Lower lobe of right lung (tissue), 2 donors: ENCODE results near the gene WIPI1. TPM values are rescaled to one million over a fixed set of nuclear protein-coding genes. Genes with fewer than 3 reads are reported as not detected.

ENCODE experiments used
- ATAC-seq, 2 donors: fragments of 200-7000 bp; cut with Tn5 transposase; one replicate each; pipeline ENCODE4 v1.9.1; 2020 to 2022; ENCODE audit warnings: mild to moderate bottlenecking in 2 of 2, moderate library complexity in 2 of 2
- DNase-seq: peaks from one replicate; pipeline ENCODE4 v3.0.0-alpha.2; 2020
- H3K27ac ChIP-seq: fragments of 200-600 bp; one replicate; pipeline ENCODE4 v1.8.0; 2022
- H3K27me3 ChIP-seq: fragments of 200-600 bp; one replicate; pipeline ENCODE4 v1.8.0; 2022; ENCODE audit warnings: low read depth
- H3K36me3 ChIP-seq: fragments of 200-600 bp; one replicate; pipeline ENCODE4 v1.8.0; 2022; ENCODE audit warnings: mild to moderate bottlenecking
- H3K4me1 ChIP-seq: fragments of 200-600 bp; one replicate; pipeline ENCODE4 v1.8.0; 2022
- H3K4me3 ChIP-seq: fragments of 200-600 bp; one replicate; pipeline ENCODE4 v1.8.0; 2022; ENCODE audit warnings: mild to moderate bottlenecking
- H3K9me3 ChIP-seq: fragments of 200-600 bp; one replicate; pipeline ENCODE4 v1.8.0; 2022
- CTCF ChIP-seq: fragments of 200-600 bp; IDR thresholded peaks from one replicate; pipeline ENCODE4 v1.8.0; 2022; ENCODE audit warnings: antibody characterized with exemption, mild to moderate bottlenecking
- intact Hi-C: fragments of 100-400 bp; cut with DNase I; formaldehyde crosslinking; loops from one replicate; pipeline ENCODE4 v1.11.0; 2022
- total RNA-seq: library from RNA; stranded (reverse); fragmentation: NEBNext Ultra II Directional; extraction: Animal tissue kit (Norgen Biotek cat#: 25700); gene quantifications from one replicate; pipeline ENCODE4 v1.2.1, GENCODE V29; 2021
- donor health status: DM: no; HTN: yes; CAD: no; lungs with severe emphysema.

Gene WIPI1
- total RNA-seq, 1 donor from 2014 or later: 37.5 TPM

- Histone ChIP-seq H3K4me3 (no peak overlapping the region), H3K9me3 (no peaks in the 10 kb centered on the region), H3K27ac (peak overlapping the region; percentile 72), H3K4me1 (peaks cover 43% of the 10 kb centered on the region), H3K27me3 (no peaks in the 10 kb centered on the region), H3K36me3 (no peaks in the 10 kb centered on the region)
- no peak for TF ChIP-seq CTCF
- intact Hi-C loops: no loop called here
- peak; percentile 57 for DNase-seq
- peak; percentile 60 to 71 for ATAC-seq
Measured at GRCh38 chr17:68383443-68384321, 73.6 kb downstream of the WIPI1 start.

GRCh38 chr17:68383120-68383442, 74.2 kb downstream of the WIPI1 start:
- DNase-seq (no peak), ATAC-seq (no peak)
- Histone ChIP-seq H3K36me3 (no peaks in the 10 kb centered on the region), H3K27ac (peak overlapping the region; percentile 72), H3K4me3 (no peak overlapping the region), H3K9me3 (no peaks in the 10 kb centered on the region), H3K4me1 (peaks cover 49% of the 10 kb centered on the region), H3K27me3 (no peaks in the 10 kb centered on the region)
- intact Hi-C loops: no loop called here
- no peak for TF ChIP-seq CTCF

GRCh38 chr17:68382582-68383085, 74.7 kb downstream of the WIPI1 start:
- peaks cover 54% of the 10 kb centered on the region for H3K4me1 ChIP-seq

GRCh38 chr17:68381076-68381900, 76.0 kb downstream of the WIPI1 start:
- no peak for ATAC-seq
- Histone ChIP-seq H3K36me3 (no peaks in the 10 kb centered on the region), H3K27me3 (no peaks in the 10 kb centered on the region), H3K27ac (peak overlapping the region; percentile 44), H3K9me3 (no peaks in the 10 kb centered on the region), H3K4me3 (no peak overlapping the region), H3K4me1 (peaks cover 60% of the 10 kb centered on the region)
- peak; percentile 75 for DNase-seq
- intact Hi-C loops: no loop called here
- no peak for TF ChIP-seq CTCF

More at GRCh38 chr17:68382582-68383085, 74.7 kb downstream of the WIPI1 start:
- H3K27me3 ChIP-seq: no peaks in the 10 kb centered on the region
- peak overlapping the region; percentile 72 for H3K27ac ChIP-seq
- DNase-seq: no peak
- intact Hi-C loops: no loop called here
- H3K4me3 ChIP-seq: no peak overlapping the region
- H3K36me3 ChIP-seq: no peaks in the 10 kb centered on the region
- no peak for ATAC-seq
- no peak for TF ChIP-seq CTCF
- H3K9me3 ChIP-seq: no peaks in the 10 kb centered on the region
